Thymus (tissue), 11 donors: ENCODE data around the gene IDH2. TPM values are rescaled to one million over a fixed set of nuclear protein-coding genes. Genes with fewer than 3 reads are reported as not detected.

Experiments
- DNase-seq, 9 donors: peaks; one replicate each; pipeline ENCODE4 v3.0.0-alpha.2; 2013; ENCODE audit warnings: low spot score in 9 of 9, low read depth in 6 of 9, missing footprints in 1 of 9
- H3K27ac ChIP-seq, 2 donors: one replicate each; pipeline ENCODE4 v1.5.1; 2013; ENCODE audit warnings: control low read depth in 1 of 2, low read depth in 1 of 2, low read length in 1 of 2, mild to moderate bottlenecking in 1 of 2, moderate library complexity in 1 of 2
- H3K27me3 ChIP-seq, 2 donors: one replicate each; pipeline ENCODE4 v1.5.1; 2013; ENCODE audit warnings: low read length in 1 of 2; ENCODE audit not compliant: control insufficient read depth in 2 of 2, insufficient read depth in 1 of 2
- H3K36me3 ChIP-seq, 2 donors: one replicate each; pipeline ENCODE4 v1.5.1; 2013; ENCODE audit warnings: low read length in 1 of 2, mild to moderate bottlenecking in 1 of 2, moderate library complexity in 1 of 2; ENCODE audit not compliant: control insufficient read depth in 2 of 2, insufficient read depth in 2 of 2
- H3K4me1 ChIP-seq, 2 donors: one replicate each; pipeline ENCODE4 v1.5.1; 2013; ENCODE audit warnings: low read length in 2 of 2; ENCODE audit not compliant: control insufficient read depth in 2 of 2, insufficient read depth in 2 of 2
- H3K4me3 ChIP-seq, 2 donors: one replicate each; pipeline ENCODE4 v1.5.1; 2013; ENCODE audit warnings: low read length in 2 of 2, control low read depth in 1 of 2, mild to moderate bottlenecking in 1 of 2
- H3K9me3 ChIP-seq, 2 donors: one replicate each; pipeline ENCODE4 v1.5.1; 2013; ENCODE audit warnings: low read length in 1 of 2, mild to moderate bottlenecking in 1 of 2; ENCODE audit not compliant: control insufficient read depth in 2 of 2, insufficient read depth in 1 of 2
- WGBS: extraction: QIAGEN DNeasy Blood & Tissue Kit; methylation state at CpG from one replicate; pipeline ENCODE4 v1.1.7; 2013; 5-methylcytosine and 5-hydroxymethylcytosine counted together
- polyA plus RNA-seq: library from polyadenylated mRNA; stranded (reverse); fragments of 200-250 nt; gene quantifications from one replicate; pipeline ENCODE4 v1.2.3, GENCODE V29; 2013
- total RNA-seq: library from RNA; stranded (reverse); fragments of 120-200 nt; gene quantifications from one replicate; pipeline ENCODE4 v1.2.4, GENCODE V29; 2013
- donor health status: healthy.

The IDH2 gene
- total and polyA plus RNA-seq, 2 donors: 68.7 to 207 TPM

DNA sequence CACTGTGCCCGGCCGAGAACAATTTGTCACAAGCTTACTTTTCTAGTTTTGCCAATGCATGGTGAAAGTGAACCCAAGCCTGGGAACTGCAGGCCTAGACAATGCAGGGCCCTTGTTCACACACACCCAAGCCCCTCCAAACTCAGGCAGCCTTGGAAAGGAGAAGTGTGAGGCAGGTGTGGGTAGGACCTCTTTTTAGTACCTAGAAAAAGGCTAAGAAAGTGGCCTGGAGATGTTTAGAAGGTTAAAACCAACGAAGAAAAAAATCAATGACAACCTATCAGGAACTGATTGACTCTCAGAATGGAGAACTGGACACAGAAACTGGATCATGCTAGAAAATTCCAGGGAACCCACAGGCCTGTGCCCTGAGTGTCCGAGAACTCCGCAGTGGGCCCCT lies 18.8 kb downstream of the IDH2 start:
- no peak overlapping the region for H3K4me3 ChIP-seq
- H3K27ac ChIP-seq: no peak overlapping the region

DNA sequence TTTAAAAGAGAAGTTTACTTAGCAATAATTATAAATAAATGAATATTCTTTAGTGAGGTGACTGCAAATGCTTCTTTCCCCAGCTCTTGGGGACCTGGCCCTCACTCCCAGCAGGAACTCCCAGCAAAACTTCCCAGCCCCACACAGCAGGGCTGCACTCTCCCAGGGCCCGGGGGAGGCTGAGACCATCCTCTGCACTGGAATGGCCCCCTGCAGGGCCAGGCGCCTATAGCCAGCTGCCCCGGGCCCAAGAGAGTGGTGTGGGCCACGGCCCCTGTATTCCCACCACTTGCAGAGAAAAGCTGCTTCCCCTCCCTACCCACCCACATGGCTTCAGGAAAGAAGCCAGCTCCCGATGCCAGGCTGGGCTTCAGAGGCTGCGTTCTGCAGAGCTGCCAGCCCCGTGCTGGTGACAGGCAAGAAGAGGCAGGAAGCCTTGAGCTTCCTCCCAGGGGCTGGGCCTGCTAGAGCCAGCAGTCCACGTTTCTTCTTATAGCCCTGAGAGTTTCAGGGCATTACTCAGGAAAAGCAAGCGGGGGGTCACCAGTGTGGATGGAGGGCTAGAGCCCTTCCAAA lies 20.0 kb downstream of the IDH2 start:
- Histone ChIP-seq H3K4me1 (no peaks in the 10 kb centered on the region), H3K36me3 (peaks cover 90 to 92% of the 10 kb centered on the region in 2 donors), H3K27me3 (no peaks in the 10 kb centered on the region), H3K9me3 (peaks cover 0 to 1% of the 10 kb centered on the region in 2 donors), H3K27ac (no peak overlapping the region), H3K4me3 (no peak overlapping the region)
- 92% methylated on average over 9 of the region's 9 CpGs for WGBS
- DNase-seq: no peak

More for the DNA sequence above, 18.8 kb downstream of the IDH2 start:
- Histone ChIP-seq H3K9me3 (peaks cover 0 to 1% of the 10 kb centered on the region in 2 donors), H3K27me3 (no peaks in the 10 kb centered on the region), H3K4me1 (no peaks in the 10 kb centered on the region), H3K36me3 (peaks cover 94 to 96% of the 10 kb centered on the region in 2 donors)
- WGBS: 97% methylated on average over 5 of the region's 5 CpGs
- no peak for DNase-seq

DNA sequence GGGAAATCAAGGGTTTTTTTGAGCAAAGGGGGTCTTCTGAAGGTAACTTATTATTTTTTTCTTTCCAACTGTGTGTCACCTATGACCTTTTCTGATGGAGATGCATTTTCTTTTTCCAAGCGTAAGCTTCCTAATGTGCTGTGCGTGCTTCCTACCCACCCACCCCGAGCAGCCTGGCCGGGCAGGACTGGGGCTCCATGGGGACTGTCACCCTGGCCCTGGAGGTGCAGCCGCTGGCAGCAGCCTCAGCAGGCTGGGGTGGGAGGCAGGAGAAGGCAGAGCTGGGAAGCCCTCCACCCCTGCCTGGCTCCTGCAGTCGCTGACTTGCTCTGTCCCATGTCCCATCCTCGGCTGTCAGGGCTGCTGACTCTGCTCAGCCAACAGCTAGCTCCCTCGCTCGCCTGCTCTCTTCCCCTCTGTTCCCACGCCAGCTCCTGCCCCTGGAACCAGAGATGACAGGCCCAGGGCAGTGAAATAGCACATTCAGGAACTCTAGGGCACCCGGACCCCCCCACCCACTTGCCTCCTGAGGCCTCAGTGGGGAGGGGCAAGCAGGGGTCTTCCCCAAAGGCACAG lies 21.4 kb downstream of the IDH2 start:
- peaks cover 0 to 1% of the 10 kb centered on the region in 2 donors for H3K9me3 ChIP-seq
- no peak overlapping the region for H3K27ac ChIP-seq
- H3K4me1 ChIP-seq: peaks cover 0 to 1% of the 10 kb centered on the region in 2 donors
- H3K27me3 ChIP-seq: no peaks in the 10 kb centered on the region
- 95% methylated on average over 11 of the region's 11 CpGs for WGBS
- peaks cover 83 to 87% of the 10 kb centered on the region in 2 donors for H3K36me3 ChIP-seq
- DNase-seq: no peak
- H3K4me3 ChIP-seq: no peak overlapping the region

DNA sequence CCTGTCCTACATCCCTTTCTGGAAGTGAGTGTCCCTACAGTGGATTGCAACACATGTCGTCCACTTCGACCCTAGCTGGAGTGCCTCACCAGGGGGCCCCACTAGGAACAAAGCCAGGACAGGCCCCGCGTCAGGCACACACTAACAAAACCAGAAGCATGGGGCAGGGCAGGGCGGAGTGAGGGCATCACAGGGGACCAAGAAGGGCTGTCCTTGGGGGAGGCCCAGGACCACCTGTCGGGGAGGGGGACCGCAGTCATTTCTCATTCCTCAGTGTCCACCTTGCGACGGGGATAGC lies 21.9 kb downstream of the IDH2 start:
- DNase-seq: no peak
- H3K27me3 ChIP-seq: no peaks in the 10 kb centered on the region
- no peak overlapping the region for H3K4me3 ChIP-seq
- H3K4me1 ChIP-seq: peaks cover 0 to 2% of the 10 kb centered on the region in 2 donors
- no peak overlapping the region for H3K27ac ChIP-seq
- peaks cover 82 to 87% of the 10 kb centered on the region in 2 donors for H3K36me3 ChIP-seq
- 98% methylated on average over 9 of the region's 9 CpGs for WGBS
- peaks cover 0 to 1% of the 10 kb centered on the region in 2 donors for H3K9me3 ChIP-seq

DNA sequence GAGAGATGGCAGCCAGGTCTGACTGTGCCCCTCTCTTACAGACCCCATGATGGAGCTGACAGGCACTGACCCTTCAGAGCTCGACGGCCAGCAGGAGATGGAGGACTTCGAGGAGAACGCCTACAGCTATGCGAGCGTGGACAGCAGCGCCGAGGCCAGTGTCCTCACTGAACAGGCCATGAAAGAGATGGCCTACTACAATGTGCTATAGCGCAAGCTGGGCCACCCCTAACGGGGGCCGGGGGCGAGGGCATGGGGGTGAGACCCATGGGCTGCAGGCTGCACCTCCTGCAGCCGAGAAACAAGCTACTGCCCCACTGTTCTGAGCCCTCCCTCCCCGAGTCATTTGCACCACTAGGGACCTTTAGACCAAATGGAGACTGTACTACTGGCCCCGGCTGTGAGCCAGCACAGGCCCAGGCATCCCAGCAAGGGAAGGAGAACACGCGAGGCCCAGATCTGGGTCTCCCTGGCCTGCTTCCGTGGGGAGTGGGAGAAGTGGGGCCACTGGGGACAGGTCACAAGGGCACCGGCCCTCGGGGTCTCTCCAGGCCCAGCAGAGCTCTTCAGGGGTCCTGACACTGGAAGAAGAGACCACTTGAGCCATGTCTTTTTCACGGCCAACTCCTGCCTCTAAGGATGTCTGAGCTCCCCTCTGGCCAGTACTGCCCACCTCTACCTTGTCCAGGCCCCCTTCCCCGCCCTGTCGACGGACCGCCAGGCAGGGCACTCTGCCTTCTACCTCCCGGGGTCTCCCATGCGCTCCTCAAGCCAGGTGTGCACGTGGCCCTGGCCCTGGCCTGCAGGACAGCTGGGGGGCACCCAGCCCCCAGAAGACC lies 22.4 kb downstream of the IDH2 start:
- WGBS: 98% methylated on average over 28 of the region's 28 CpGs
- Histone ChIP-seq H3K36me3 (peaks cover 80 to 87% of the 10 kb centered on the region in 2 donors), H3K27ac (no peak overlapping the region), H3K4me3 (no peak overlapping the region), H3K27me3 (no peaks in the 10 kb centered on the region), H3K4me1 (peaks cover 0 to 2% of the 10 kb centered on the region in 2 donors), H3K9me3 (no peaks in the 10 kb centered on the region)
- no peak for DNase-seq

GRCh38 chr15:90078965-90079364 lies 23.3 kb downstream of the IDH2 start:
- H3K4me1 ChIP-seq: peaks cover 0 to 2% of the 10 kb centered on the region in 2 donors
- H3K27me3 ChIP-seq: no peaks in the 10 kb centered on the region
- WGBS: 98% methylated on average over 7 of the region's 7 CpGs
- H3K36me3 ChIP-seq: peaks cover 79 to 85% of the 10 kb centered on the region in 2 donors
- DNase-seq: no peak
- no peak overlapping the region for H3K4me3 ChIP-seq
- H3K27ac ChIP-seq: no peak overlapping the region
- H3K9me3 ChIP-seq: no peaks in the 10 kb centered on the region

DNA sequence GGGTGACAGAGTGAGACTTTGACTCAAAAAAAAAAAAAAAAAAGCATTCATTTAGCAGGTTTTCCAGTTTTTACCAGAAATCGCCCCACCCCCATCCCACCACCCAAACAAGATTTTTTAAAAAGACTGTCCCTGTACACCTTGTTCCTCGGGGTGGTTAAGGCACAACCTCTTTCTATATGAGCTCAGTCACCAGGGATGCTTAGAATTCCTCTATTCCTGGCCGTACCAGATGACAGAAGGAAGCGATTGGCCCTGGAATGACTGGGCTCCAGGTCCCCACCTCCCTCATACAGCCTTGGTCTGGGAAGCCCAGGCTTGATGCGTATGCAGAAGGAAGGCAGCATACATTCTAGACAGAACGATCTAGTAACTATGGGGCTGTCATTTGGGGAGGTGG lies 25.6 kb downstream of the IDH2 start:
- Histone ChIP-seq H3K27me3 (no peaks in the 10 kb centered on the region), H3K4me3 (no peak overlapping the region), H3K36me3 (peaks cover 73 to 84% of the 10 kb centered on the region in 2 donors), H3K27ac (no peak overlapping the region), H3K4me1 (peaks cover 0 to 2% of the 10 kb centered on the region in 2 donors), H3K9me3 (no peaks in the 10 kb centered on the region)
- no peak for DNase-seq
- WGBS: 97% methylated on average over 6 of the region's 6 CpGs

GRCh38 chr15:90075420-90076289 lies 26.6 kb downstream of the IDH2 start:
- Histone ChIP-seq H3K4me1 (peaks cover 0 to 2% of the 10 kb centered on the region in 2 donors), H3K9me3 (no peaks in the 10 kb centered on the region), H3K27ac (peak overlapping the region; percentile 14 to 36), H3K27me3 (no peaks in the 10 kb centered on the region), H3K36me3 (peaks cover 62 to 73% of the 10 kb centered on the region in 2 donors), H3K4me3 (no peak overlapping the region)
- no peak for DNase-seq
- WGBS: 95% methylated on average over 13 of the region's 13 CpGs
